ENCODE measurements around the gene ZDHHC19.

ZDHHC19 gene

DNA sequence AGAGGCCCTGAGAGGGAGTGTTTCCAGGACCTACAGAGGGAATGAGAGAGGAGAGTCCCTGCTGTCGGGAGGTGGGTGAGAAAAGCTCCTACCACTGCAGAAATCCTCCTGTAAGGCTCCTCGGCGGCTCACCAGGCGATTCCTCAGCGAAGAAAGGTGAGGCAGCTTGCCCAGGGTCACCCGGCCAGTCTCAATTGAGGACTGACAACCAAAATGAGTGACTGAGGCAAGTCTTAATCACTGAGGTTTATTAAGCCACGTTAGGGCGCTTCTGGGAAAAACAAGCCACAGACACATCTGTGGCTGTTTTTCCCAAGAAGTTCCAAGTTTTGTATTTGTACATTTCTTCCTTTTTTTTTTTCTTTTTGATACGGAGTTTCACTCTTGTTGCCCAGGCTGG, 48.5 kb downstream of the ZDHHC19 start:
- in situ Hi-C loops (cut with MboI; ENCODE audit: low pct_unique_long_range_greater_than_20kb, low sequenced_read_pairs, unreplicated experiment): no loop called here
- DNase-seq (ENCODE audit: low spot score): no peak
- TF ChIP-seq, protein P1, sequence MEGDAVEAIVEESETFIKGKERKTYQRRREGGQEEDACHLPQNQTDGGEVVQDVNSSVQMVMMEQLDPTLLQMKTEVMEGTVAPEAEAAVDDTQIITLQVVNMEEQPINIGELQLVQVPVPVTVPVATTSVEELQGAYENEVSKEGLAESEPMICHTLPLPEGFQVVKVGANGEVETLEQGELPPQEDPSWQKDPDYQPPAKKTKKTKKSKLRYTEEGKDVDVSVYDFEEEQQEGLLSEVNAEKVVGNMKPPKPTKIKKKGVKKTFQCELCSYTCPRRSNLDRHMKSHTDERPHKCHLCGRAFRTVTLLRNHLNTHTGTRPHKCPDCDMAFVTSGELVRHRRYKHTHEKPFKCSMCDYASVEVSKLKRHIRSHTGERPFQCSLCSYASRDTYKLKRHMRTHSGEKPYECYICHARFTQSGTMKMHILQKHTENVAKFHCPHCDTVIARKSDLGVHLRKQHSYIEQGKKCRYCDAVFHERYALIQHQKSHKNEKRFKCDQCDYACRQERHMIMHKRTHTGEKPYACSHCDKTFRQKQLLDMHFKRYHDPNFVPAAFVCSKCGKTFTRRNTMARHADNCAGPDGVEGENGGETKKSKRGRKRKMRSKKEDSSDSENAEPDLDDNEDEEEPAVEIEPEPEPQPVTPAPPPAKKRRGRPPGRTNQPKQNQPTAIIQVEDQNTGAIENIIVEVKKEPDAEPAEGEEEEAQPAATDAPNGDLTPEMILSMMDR (IDR thresholded peaks at IDR 0.05; ENCODE audit: extremely low read depth, insufficient read depth, missing control alignments): no peak

DNA sequence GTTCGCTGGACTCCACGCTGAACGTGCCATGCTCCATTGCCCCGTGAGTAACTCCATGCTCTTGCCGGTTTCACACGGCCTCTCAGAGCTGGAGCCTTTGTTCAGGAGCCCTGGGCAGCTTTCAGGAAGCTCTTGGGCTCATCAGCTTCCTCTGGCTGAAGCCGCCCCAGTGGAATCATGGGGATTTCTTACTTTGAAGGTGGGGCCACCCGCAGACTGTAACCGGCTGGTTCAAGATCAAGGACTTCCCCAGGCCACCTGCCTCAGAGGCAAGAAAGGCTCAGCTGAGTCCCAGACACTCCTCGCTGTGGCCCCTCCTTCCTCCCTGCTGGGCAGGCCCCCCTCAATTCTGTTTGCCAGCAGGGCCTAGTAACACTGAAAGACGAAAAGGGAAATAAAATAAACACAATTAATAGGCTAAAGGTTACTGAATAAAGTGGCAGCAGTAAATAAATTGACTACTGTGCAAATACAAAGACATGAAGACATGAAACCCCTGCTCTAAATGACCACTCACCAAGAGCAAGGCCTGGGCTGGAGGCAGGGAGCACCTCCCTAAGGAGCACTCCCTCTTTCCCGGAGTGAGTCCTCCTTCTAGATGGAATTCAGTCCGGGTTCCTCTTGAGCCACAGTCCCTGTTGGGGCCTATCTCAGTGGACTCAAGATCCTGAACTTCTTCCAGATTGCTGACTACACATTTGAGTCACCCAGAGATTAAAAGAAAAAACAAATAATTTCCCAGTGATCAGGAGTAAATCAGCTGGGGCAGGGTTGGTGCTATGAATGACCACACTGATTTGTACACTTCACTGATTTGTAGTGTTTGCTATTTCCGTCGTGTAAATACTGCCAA, 51.0 kb downstream of the ZDHHC19 start:
- TF ChIP-seq, protein P1 (IDR thresholded peaks at IDR 0.05; ENCODE audit: extremely low read depth, insufficient read depth, missing control alignments): peak; percentile 4
- DNase-seq (ENCODE audit: low spot score): peak; percentile 85
- in situ Hi-C loops (cut with MboI; ENCODE audit: low pct_unique_long_range_greater_than_20kb, low sequenced_read_pairs, unreplicated experiment): no loop called here

DNA sequence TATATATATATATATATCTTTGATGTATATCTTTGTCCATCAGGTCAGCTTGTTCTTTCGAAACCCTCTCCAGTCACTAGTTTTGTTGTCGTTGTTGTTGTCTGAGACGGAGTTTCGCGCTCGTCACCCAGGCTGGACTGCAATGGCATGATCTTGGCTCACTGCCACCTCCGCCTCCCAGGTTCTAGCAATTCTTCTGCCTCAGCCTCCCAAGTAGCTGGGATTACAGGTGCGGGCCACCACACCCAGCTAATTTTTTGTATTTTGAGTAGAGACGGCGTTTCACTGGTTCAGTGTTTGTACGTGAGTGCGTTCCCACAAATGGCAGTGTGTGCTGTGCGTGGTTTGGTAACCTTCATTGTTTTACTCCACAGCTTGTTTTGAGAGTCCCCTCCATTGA, 51.7 kb downstream of the ZDHHC19 start:
- in situ Hi-C loops (cut with MboI; ENCODE audit: low pct_unique_long_range_greater_than_20kb, low sequenced_read_pairs, unreplicated experiment): no loop called here
- no peak for DNase-seq (ENCODE audit: low spot score)
- TF ChIP-seq, protein P1 (IDR thresholded peaks at IDR 0.05; ENCODE audit: extremely low read depth, insufficient read depth, missing control alignments): no peak

DNA sequence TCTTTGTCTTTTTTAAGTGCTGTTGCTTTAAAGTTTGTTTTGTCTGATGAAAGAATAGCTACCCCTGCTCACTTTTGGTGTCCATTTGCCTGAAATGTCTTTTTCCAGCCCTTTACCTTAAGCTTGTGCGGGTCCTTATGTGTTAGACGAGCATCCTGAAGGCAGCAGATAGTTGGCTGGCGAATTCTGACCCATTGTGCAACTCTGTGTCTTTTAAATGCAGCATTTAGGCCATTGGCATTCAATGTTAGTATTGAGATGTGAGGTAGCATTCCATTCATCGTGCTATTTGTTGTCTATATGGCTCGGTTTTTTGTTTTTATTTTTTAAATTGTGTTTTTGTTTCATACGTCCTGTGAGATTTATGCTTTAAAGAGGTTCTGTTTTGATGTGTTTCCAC, 55.0 kb downstream of the ZDHHC19 start:
- TF ChIP-seq, protein P1 (IDR thresholded peaks at IDR 0.05; ENCODE audit: extremely low read depth, insufficient read depth, missing control alignments): no peak
- no peak for DNase-seq (ENCODE audit: low spot score)
- in situ Hi-C loops (cut with MboI; ENCODE audit: low pct_unique_long_range_greater_than_20kb, low sequenced_read_pairs, unreplicated experiment): no loop called here

DNA sequence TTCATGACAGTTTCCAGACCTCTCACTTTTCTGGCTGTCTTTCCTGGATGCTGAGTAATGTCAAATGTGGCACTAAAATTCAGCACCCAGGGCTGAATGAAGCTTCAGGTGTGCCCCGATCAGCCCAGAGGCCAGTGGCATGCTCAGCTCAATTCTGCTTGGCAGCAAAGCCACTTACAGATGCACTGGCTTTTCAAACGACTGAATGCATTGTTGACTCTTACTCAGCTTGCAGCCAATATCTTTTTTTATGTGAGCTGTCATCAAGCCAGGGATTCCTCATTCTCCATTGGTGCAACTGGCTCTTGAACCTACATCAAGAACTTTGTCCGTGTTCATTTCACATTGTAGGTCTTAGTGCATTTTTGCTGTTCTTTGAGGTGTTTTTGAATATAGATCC, 60.7 kb downstream of the ZDHHC19 start:
- TF ChIP-seq, protein P1 (IDR thresholded peaks at IDR 0.05; ENCODE audit: extremely low read depth, insufficient read depth, missing control alignments): no peak
- in situ Hi-C loops (cut with MboI; ENCODE audit: low pct_unique_long_range_greater_than_20kb, low sequenced_read_pairs, unreplicated experiment): no loop called here
- no peak for DNase-seq (ENCODE audit: low spot score)

DNA sequence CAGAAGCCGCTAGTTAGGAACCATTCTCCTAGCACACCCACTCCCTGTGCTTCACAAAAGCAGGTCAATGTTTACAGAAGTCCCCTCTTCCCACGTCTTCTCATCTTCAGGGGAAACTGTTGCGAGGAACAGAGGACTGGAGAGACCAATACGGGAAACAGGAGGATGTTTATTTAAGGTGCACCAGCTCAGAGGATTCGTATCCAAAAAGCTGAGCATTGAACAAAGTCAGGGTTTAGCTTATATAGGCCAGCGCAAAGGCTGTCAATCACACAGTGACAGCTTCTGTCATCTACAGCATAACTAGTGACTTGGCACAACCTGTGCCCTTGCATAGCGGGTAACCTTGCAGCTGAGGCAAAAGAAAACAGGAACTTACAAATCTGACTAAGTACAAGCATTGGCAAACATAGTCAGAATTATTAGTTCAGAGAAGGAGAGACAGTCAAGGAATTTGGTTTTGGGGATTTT, 61.3 kb downstream of the ZDHHC19 start:
- TF ChIP-seq, protein P1 (IDR thresholded peaks at IDR 0.05; ENCODE audit: extremely low read depth, insufficient read depth, missing control alignments): no peak
- in situ Hi-C loops (cut with MboI; ENCODE audit: low pct_unique_long_range_greater_than_20kb, low sequenced_read_pairs, unreplicated experiment): no loop called here
- no peak for DNase-seq (ENCODE audit: low spot score)
